HG03439 (cell line): Measurements from ENCODE around the gene RAB11FIP3.

Experiments used
- ATAC-seq: cut with Tn5 transposase; IDR thresholded peaks from one replicate; pipeline ENCODE4 v1.9.1; 2021; ENCODE audit warnings: mild to moderate bottlenecking, moderate library complexity; ENCODE audit not compliant: unreplicated experiment

RAB11FIP3 gene

GRCh38 chr16:515175-515938 lies 89.9 kb downstream of the RAB11FIP3 start:
- ATAC-seq: no peak

- no peak for ATAC-seq
These were observed 90.4 kb downstream of the RAB11FIP3 start for GRCh38 chr16:515939-516226.

- ATAC-seq: no peak
These were observed 90.9 kb downstream of the RAB11FIP3 start for GRCh38 chr16:516301-516700.

DNA sequence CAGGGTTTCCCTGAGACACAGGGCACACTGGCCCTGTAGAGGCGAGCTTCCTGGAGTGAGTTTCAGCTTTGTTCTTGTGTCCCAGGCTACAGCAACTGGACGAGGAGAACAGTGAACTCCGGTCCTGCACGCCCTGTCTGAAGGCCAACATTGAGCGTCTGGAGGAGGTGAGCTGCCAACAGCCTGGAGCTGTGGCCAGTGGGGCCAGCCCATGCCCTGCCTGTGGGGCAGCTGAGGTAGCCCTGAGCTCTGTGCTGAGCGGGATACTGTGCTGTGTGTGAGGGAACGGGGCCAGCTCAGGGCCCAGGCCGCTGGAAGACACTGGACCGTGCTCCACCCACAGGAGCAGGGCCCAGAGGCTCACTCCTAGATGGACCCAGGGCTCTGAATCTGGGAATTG lies 93.4 kb downstream of the RAB11FIP3 start:
- no peak for ATAC-seq

GRCh38 chr16:519425-519824 lies 94.0 kb downstream of the RAB11FIP3 start:
- no peak for ATAC-seq

DNA sequence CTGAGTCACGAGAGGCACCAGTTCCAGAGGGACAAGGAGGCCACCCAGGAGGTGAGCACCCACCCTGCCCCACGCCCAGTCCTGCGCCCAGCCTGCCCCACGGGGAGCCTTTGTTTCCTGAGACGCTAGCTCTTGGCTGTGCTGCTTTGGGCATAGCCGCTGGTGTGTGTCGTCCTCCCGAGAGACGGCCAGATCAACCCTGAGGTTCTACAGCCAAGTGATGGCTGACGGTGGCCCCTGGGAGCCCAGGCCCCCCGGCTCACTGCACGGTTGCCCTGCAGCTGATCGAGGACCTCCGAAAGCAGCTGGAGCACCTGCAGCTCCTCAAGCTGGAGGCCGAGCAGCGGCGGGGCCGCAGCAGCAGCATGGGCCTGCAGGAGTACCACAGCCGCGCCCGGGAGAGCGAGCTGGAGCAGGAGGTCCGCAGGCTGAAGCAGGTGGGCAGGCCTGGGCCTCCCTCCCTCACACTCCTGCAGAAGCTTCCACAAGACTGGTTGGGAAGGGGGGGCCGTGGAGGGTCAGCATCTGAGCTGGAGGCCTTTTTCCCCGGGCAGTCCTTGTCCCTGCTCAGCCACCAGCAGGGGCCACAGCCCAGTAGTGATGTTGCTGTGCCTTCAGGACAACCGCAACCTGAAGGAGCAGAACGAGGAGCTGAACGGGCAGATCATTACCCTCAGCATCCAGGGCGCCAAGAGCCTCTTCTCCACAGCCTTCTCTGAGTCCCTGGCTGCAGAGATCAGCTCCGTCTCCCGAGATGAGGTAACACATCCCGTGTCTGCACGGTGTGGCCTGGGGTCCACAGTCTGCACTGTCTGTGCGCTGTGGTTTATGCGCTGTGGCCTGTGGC lies 94.6 kb downstream of the RAB11FIP3 start:
- ATAC-seq: no peak

DNA sequence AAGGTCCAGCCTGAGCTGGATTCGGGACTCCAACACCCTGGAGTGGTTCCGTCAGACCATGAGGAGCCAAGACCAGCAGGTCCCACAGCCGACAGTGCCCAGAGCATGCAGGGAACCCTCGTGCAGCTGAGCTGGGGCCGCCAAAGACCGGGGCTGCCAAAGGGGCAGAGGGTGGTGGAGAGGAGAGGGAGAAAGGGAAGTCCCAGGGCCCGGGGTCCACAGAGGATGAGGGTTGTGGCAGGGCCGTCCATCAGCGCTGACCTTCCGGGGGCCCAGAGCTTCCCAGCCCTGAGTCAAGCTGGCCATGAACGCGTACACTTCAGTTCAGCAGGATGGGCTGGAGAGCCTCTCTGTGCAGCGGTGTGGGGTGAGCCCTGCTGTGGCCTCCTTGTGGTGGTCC lies 95.4 kb downstream of the RAB11FIP3 start:
- ATAC-seq: no peak

DNA sequence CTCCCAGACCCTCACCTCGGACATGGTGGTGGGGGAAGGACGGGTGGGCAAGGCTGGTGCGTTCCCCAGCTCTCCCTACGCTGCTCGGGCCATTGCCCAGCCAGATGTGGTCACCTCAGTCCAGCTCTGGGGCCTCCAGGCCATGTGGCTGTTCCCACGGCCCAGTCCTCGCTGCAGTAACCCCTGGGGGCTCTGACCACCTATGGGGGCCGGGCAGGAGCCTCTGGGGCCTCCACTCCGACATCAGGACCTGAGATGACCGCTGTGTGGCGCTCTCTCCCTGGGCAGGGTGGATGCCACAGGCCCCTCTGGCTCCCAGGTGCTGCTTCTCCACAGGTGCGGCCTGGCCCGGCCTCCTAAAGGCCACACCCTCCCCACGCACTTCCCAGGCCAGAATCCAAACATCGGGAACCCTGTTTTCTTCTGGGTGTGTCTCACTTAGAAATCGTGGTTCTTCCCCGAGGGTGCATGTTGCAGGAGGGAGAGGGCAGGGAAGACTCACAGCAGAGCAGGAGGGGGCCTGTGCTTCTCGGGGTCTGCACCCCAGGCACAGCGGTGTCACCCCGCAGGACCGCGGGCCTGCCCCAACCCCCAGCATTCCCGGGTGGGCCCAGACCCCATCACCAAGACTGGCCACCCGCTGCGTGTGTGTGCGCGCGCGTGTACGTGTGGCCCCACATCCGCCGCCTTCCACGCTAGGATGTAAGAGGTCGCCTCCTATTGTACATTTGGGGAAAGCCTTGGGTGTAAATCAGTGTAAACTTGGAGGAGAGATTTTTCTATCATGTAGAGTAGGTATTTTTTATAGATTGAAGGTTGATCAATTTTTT lies 96.1 kb downstream of the RAB11FIP3 start:
- no peak for ATAC-seq

- no peak for ATAC-seq
These were observed 97.1 kb downstream of the RAB11FIP3 start for GRCh38 chr16:522320-523096.

DNA sequence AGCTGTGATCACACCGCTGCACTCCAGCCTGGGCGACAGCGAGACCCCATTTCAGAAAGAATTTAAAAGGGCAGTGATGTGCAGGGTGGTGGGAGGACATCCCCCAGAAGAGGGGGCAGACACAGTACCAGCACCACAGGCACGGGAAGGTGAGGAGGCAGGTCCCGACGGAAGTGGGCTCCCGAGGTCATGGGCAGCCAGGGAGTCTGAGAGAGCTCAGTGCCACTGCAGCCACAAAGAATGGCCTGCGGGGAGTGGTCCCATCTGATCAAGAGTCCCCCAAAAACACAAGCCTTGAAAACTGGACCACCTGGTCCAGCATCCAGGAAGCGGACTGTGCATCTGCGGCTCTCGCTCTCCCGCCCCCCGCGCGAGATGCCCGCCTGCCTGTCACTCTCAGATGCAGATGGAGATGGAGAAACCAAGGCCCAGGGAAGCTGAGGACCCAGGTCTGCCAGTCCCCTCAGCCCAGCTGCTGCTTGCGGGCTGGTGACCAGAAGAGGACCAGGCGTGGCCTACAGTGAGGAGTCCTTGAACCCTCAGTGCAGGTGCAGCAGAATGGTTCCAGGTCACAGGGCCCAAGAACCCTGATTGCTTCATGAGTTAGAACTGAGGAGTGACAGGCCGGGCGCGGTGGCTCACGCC lies 97.8 kb downstream of the RAB11FIP3 start:
- ATAC-seq: no peak

DNA sequence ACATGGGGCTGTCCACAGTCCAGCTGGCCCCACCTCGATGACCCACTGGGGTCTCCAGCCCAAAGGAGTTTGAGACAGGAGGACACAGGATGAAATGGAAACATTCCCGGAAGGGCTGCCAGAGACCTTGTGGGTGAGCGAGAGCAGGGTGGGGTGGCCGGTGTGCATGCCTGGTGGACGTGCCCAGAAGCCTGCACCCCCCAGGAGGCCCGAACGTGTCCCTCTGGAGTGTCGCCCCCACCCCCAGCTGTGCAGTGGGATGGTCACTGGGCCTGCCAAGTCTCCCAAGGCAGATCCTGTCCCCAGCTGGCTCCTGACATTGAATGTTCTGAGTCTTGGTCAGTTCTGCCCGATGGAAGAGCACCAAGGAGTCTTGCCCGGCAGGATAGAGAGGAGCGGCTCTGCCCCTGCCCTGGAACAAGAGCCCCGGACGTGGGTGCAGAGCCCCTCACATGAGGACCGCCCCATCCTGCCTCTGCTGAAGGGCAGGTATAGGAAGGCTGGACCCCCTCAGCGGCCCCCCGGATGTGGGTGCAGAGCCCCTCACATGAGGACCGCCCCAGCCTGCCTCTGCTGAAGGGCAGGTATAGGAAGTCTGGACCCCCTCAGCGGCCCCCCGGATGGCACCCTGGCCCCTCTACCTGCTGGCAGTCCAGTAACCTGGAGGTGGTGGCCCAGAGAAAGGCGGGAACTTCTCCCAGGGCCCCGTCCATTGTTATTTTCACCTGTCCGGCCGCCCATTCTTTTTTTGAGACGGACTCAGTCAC lies 99.0 kb downstream of the RAB11FIP3 start:
- no peak for ATAC-seq

GRCh38 chr16:525123-525519 lies 99.7 kb downstream of the RAB11FIP3 start:
- ATAC-seq: no peak

- ATAC-seq: no peak
These were observed 100.2 kb downstream of the RAB11FIP3 start for GRCh38 chr16:525520-526180.

GRCh38 chr16:526181-527014 lies 100.9 kb downstream of the RAB11FIP3 start:
- no peak for ATAC-seq

- peak; percentile 63 for ATAC-seq
These were observed 101.8 kb downstream of the RAB11FIP3 start, which contains the start of gene CAPN15 for GRCh38 chr16:527015-527903. TSS of gene CAPN15 (plus strand) at chr16:527712. CDS start at chr16:546839, 19,127 bp downstream.

DNA sequence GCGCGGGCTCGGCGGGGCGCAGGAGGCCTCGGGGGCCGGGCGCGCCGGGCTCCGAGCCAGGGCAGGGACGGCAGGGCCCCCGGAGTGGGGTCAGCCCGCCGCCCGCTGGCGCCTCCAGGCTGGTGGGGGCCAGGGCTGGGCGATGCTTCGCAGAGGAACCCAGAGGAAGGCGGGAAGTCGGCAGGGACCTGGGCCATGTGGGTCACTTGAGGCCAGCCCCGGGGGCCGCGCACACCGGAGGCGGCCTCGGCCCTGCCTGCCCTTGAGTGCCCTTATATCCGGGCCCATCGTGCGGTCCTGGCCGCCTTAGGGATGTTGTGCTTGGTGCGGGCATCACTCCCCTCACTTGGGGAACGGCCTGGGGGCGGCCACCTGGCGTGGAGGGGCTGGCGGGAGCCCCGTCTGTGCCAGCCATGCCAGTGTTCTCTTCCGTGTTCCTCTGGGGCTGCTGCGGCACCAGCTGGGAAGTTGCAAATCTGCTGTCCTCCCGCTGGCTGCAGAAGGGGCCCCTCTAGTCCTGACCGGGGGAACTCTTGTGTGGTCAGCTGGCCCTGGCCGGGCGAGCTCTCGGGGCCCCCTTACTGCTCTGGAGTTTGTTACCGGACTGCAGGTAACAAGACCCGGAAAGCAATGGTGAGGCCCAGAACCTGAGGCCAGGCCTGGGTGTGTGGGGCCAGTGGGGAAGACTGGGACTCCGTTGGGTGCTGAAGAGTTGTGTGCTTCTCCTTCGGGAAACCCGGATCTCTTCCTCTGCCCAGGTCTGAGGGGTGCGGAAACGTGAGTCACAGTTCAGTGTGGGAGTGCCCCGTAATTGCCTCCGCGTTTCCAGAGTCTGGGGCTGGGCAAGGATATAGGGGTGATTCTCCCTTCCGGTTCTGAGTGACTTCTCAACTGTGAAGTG lies 102.9 kb downstream of the RAB11FIP3 start:
- no peak for ATAC-seq
